ENCODE results near the gene LRRC14B.

- no peak for TF ChIP-seq POLR2A (IDR thresholded peaks at IDR 0.05)
- TF ChIP-seq, protein P1, sequence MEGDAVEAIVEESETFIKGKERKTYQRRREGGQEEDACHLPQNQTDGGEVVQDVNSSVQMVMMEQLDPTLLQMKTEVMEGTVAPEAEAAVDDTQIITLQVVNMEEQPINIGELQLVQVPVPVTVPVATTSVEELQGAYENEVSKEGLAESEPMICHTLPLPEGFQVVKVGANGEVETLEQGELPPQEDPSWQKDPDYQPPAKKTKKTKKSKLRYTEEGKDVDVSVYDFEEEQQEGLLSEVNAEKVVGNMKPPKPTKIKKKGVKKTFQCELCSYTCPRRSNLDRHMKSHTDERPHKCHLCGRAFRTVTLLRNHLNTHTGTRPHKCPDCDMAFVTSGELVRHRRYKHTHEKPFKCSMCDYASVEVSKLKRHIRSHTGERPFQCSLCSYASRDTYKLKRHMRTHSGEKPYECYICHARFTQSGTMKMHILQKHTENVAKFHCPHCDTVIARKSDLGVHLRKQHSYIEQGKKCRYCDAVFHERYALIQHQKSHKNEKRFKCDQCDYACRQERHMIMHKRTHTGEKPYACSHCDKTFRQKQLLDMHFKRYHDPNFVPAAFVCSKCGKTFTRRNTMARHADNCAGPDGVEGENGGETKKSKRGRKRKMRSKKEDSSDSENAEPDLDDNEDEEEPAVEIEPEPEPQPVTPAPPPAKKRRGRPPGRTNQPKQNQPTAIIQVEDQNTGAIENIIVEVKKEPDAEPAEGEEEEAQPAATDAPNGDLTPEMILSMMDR (IDR thresholded peaks at IDR 0.05) = no peak
These were observed 30.1 kb upstream of the LRRC14B start for GRCh38 chr5:160921-161802.

Data from right lobe of liver (tissue), 4 donors.